ENCODE data around the gene RFX7. TPM values are rescaled to one million over a fixed set of nuclear protein-coding genes. Genes with fewer than 3 reads are reported as not detected.

Gene RFX7
- 5.9 and 8.4 TPM in 2 replicates for total RNA-seq

DNA sequence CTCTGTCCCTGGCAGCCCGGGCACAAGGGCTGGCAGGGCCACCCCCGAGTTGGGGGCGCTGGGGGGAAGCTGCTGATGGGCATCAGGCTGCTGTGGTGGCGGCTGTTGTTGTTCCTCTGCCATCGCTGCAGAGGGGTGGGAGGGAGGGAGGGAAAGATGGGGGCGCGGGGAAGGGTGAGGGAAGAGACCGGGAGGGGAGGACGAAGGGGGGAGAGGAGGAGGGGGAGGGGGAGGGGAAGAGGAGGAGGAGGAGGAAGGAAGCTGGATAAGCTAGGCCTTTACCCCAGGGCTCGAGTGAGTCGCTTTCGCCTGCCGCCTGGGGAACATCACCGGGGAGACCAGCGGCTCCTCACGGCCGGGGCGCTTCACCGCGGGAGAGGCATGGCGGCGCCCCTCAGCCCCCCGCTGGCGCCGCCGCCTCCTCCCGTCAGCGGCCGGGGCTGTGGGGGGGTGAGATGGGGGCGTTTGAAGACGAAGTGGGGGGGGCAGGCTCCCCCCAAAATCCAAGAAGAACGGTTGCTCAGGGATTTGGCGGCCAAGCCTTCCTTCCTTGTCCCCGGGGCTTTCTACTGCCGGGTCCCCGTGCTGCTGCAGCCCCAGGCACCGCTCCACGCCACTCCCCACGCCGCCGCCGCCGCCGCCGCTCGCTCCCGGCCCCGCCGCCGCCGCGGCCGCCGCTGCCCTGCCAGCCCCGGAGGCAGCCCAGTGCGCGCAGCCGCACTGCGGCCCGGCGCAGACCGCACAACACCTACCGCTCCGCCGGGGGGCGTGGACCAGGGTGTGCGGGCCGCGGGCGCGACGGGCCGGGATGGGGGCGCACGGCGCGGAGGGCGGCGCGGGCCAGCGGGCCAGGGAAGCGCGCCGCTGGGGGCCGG is at the start of gene RFX7:
TSS of gene RFX7 (minus strand) at position 717 of the 875 bp plus-strand sequence. CDS start at position 123, 594 bp downstream.

Other genes starting within 250 kb of the RFX7 start
- gene TEX9, start 121.5 kb upstream of the RFX7 start, total RNA-seq = 4.5 and 6.1 TPM in 2 replicates
- 0.89 and 1.3 TPM in 2 replicates for gene MNS1, start 221.3 kb upstream of the RFX7 start, total RNA-seq